Measurements from ENCODE around the gene IL10RB. TPM values are rescaled to one million over a fixed set of nuclear protein-coding genes. Genes with fewer than 3 reads are reported as not detected.

The IL10RB gene
- total RNA-seq, 1 donor from 2014 or later, result 27.5 TPM

DNA sequence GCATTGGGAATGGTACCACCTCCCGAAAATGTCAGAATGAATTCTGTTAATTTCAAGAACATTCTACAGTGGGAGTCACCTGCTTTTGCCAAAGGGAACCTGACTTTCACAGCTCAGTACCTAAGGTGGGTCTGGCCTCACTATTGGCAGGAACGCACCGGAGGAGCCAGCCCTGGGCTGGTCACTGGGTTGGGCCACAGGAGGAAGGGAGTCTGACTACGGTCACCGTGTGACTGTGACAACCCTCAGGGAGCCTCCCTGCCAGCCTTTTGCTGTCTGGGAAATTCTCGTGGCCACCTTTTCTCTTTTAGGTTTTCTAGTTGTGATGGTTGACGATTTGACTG, 2.2 kb downstream of the IL10RB start:
- peak; percentile 63 for ATAC-seq

- ATAC-seq, result peak; percentile 85
Observed at GRCh38 chr21:33268737-33269441, 2.7 kb downstream of the IL10RB start.

GRCh38 chr21:33270986-33271385, 4.8 kb downstream of the IL10RB start:
- ATAC-seq, result no peak

- ATAC-seq, result no peak
Observed at GRCh38 chr21:33273044-33273443, 6.9 kb downstream of the IL10RB start.

DNA sequence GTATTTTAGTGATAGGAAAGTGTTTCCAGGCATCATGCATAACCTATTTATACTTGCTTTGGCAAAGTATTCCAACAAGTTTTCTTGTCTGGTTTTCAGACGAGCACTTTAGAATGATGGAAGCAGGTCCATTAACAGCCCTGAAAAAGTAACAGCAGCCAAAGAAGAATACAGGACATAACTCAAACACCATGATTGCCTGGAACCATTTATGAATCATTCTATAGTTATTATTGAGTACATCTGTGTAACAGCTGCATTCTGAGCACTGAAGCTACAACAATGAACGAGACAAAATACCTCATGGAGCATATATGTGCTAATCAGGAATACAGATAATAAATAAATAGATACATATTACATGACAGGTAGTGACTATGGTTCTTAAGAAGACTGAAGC, 12.6 kb downstream of the IL10RB start:
- ATAC-seq, result peak; percentile 28

GRCh38 chr21:33279330-33279820, 13.2 kb downstream of the IL10RB start:
- no peak for ATAC-seq

DNA sequence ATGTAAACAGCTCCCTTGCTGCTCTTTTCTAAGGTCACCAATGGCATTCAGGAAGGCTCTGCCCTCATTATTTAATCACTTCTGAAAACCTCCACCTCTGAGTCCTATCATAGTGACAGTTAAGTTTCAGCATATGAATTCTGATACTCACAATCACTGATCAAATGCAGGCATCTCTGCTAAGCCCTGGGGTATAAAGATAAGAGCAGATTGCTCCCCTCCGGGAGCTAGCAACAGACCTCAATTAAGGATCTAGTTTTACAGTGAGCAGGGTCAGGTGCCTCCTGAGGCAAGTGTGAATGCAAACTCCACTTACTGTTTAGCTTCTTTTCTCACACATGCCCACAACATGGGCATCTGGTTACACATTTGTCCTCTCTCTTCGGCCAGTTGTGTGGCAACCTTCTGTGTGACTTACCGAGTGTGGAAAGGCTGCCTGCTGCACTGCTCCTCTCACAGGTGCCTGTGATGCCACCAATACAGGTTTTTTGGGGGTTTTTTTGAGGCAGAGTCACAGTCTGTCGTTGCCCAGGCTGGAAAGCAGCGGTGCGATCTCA, 15.0 kb downstream of the IL10RB start:
- no peak for ATAC-seq

GRCh38 chr21:33283203-33283602, 17.0 kb downstream of the IL10RB start:
- ATAC-seq, result no peak

DNA sequence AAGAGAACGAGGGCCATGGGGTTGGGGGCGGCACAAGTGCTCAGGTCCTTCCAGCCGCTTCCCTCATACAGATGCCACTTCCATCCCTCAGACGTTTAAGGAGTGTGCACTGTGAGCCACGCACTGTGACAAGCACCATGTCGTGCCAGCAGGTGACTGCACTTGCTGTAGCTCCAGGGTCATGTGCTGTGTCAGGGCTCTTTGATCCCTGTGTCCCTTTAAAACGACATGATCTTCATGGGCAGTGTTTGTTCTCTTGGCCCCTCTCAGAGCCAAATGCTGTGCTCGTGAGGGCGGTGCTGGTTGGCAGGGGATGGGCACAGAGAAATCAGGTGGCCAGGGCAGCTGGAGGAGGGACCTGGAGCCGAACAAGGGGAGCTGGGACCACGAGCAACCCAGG, 19.9 kb downstream of the IL10RB start:
- ATAC-seq, result no peak

DNA sequence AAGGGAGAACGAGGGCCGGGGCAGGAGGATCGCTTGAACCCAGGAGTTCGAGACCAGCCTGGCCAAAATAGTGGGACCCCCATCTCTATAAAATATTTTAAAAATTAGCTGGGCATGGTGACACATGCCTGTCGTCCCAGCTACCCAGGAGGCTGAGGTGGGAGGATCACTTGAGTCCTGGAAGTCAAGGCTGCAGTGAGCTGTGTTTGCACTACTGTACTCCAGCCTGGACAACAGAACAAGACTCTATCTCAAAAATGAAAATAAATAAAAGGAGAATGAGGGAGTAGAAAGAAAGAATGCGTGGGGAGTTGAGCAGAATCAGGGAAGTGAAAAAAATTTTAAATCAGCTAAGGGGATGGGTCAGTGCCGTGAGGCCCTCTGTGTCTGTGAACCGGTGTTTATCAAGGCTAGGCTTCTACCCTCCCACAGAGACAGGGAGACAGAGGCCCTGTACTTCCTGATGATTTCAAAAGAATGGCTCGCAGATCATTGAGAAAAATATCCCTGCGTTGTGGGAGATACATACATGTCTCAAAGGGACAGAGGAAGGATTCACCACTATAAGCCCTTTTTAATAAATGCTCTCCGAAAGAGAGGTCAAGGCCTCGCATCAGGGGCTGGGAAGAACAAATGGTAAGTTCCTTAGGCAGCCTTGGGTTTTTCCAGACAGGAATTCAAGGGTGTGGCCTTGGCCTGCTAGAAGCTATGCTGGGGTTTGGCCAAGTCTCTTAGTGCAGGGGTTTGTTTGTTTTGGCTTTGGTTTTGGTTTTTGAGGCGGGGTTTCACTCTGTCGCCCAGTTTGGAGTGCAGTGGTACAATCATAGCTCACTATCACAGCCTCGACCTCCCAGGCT, 20.7 kb downstream of the IL10RB start:
- ATAC-seq, result peak; percentile 8

DNA sequence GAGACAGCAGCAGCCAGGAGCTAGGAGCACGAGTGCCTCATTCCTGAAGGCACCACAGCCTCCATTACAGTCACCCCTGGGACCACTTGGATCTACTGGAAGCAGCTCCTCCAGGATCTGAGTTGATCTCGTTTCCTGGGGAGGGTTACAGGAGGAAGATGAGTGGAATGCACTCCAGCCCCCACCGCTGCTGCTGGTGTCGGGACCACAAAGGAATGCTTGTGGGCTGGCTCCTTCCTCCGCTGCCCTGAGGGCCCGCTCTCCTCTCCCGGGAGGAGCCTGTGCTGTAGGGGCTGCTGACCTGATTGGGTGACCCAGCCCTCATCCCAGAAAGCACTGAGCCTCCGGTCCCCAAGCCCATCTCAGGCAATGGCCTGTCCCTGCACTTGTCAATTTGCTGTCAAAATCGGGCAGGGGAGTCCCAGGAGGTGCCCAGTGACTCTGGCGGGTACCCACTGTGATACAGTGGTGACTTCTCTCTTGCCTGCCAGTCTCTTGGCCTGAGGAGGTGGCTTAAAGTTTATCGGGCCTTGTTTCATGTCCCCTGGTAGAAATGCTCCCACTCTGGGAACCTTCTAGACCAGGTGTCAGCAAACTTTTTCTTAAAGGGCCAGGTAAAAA, 23.1 kb downstream of the IL10RB start:
- ATAC-seq, result no peak

DNA sequence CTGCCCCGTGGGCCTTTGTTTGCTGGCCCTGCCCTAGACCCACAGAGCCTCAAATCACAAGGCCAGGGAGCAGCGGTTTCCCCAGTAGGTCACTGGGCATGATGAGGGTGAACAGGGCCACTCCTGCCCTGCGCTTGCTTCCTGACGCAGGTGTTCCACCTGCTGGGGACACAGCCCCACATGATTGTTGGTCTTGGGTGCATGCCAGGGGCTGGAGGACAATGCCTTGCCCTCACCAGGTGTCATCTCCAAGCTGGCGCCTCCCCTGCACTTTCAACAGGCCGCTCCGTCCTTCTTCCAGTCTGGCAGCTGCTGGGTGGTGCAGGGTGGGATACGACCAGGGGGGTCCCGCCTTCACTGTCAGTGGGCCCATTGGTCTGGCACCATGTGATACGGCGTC, 24.3 kb downstream of the IL10RB start:
- ATAC-seq, result peak; percentile 5

DNA sequence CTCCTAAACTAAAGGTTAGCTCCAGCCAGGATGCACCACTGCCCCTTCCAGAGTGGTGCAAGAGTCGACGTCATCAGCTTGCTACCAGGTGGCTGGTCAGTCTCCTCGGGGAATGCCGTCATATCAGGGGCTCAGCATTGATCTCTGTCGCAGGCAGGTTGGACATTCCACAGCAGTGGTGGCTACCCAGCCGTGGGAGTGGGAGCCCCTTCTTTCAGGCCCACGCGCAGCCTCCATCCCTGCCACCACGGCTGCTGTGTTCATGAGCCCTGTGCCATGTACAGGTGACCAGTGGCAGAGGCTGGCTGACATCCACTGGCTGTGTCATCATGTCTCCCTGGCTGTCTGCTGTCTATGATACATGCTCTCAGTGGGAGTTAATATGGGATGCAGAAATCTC, 25.5 kb downstream of the IL10RB start:
- no peak for ATAC-seq

GRCh38 chr21:33292724-33293123, 26.6 kb downstream of the IL10RB start:
- no peak for ATAC-seq

DNA sequence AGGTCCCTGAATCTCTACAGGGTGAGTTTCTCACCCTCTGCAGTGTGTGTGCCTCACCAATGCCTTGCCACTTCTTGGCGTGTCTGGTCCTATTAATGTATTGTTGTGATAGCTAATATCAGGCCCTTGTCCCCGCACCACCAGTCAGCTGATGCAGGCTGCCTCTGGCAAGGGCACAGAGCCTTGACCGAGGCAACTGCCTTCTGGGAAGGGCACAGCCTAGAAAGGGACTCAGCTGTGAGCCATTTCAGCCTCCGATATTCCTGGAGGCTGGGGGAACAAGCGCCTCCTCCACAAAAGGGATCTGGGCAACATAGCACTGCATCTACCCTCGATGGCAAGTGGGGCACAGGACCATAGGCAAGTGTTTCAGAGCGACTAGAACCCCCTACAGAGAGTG, 27.0 kb downstream of the IL10RB start:
- ATAC-seq, result no peak

- no peak for ATAC-seq
Observed at GRCh38 chr21:33293811-33294216, 27.6 kb downstream of the IL10RB start.

GRCh38 chr21:33296156-33296555, 30.0 kb downstream of the IL10RB start:
- no peak for ATAC-seq

GRCh38 chr21:33299181-33299752, 33.1 kb downstream of the IL10RB start:
- peak; percentile 83 for ATAC-seq

- no peak for ATAC-seq
Observed at GRCh38 chr21:33300701-33301631, 34.8 kb downstream of the IL10RB start.

GRCh38 chr21:33301632-33302002, 35.5 kb downstream of the IL10RB start:
- no peak for ATAC-seq

DNA sequence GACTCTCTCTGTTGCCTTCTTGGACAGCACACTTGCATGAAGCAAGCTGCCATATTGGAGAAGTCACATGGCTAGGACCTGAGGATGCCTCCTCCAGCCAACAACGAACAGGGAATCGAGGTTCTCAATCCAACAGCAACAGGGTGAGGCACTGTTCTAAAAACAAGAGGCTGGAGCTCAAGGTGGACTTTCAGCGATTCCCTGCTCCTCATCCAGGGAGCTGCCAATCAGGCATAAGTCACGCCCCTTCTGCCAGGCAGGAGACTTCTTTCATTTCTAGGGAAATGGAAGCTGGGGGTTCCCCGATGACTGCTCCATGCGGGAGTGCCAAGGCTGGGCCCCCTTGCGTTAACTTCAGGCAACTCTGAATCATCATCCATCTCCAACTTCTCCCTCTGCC, 35.9 kb downstream of the IL10RB start:
- peak; percentile 30 for ATAC-seq

DNA sequence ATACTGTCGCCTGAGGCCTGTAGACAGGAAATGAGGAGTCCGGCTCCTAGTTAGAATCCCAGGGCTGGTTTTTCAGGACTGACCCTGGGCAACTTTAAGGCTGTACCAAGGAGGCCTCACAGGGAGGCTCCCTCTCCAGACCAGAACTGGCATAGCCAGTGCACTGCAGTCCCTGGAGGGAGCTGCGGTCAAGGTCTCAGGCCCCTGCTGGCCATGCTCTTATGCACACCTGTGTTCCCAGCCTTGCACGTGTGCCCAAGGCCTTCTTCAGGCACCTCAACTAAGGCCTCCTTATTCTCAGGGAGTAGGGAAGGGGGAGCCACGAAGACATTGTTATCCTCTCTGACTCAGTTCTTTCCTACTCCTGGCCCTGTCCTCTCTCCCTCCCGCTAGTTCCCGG, 36.6 kb downstream of the IL10RB start:
- ATAC-seq, result no peak

Measured in esophagus mucosa (tissue), 1 donor.